GM21360 (cell line): ENCODE results near the gene CACNA1D.
"Not testable (repeated sequence)": the region's sequence is repeated elsewhere in the genome, so short reads cannot be mapped to it uniquely, and the experiment has no call there.

ENCODE experiments used
- ATAC-seq: cut with Tn5 transposase; IDR thresholded peaks from one replicate; pipeline ENCODE4 v1.9.1; 2021; ENCODE audit warnings: mild to moderate bottlenecking, moderate library complexity; ENCODE audit not compliant: unreplicated experiment

The CACNA1D gene

DNA sequence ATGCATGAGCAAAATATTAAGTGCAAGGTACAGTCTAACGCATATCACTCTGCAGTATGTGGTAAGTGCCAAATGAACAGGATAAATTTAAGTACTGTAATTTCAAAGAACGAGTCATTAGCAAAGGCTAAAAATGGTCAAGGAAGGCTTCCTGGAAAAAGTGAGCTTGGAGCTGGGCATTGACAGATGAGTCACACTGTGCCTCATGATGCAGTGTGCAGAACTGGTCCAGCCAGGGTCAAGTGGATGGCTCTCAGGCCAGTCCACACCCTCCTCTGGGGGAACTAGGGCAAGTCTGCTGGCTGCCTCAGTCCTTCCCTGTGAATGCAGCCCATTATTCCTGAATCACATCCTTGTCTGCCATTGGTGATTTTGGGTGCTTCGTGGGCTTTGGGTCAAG is 76.3 kb downstream of the CACNA1D start:
- no peak for ATAC-seq

DNA sequence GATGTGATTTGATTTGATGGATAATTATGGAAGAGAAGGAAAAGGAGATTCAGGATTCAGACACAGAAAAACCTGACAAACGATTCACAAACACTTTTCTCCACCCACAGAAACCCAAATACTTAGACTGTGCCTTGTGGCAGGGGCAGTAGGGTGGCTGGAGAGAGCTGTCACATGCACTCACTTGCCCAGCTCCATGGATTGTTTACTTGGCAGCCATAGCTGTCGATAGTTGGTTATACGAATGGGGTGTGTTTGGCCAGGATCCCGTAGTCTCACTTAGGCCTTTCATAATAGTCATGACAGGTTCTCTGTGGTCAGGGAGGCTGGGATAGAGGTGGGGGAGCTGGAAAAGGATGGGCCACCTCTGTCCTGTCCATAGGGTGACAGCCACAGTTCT is 76.9 kb downstream of the CACNA1D start:
- ATAC-seq: no peak

DNA sequence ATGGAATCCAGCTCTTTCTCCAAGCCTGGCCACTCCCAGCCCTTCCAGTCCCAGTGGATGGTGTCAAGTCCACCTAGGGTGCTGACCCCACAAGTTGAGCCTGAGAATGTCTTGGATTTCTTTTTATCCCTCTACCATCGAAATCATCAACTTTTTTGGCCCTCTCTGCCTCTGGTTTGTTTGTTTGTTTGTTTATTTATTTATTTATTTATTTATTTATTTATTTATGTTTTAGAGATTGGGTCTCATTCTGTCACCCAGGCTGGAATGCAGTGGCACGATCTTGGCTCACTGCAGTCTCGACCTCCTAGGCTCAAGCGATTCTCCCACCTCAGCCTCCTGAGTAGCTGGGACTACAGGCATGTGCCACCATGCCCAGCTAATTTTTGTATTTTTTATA is 77.8 kb downstream of the CACNA1D start:
- not testable (repeated sequence) for ATAC-seq

DNA sequence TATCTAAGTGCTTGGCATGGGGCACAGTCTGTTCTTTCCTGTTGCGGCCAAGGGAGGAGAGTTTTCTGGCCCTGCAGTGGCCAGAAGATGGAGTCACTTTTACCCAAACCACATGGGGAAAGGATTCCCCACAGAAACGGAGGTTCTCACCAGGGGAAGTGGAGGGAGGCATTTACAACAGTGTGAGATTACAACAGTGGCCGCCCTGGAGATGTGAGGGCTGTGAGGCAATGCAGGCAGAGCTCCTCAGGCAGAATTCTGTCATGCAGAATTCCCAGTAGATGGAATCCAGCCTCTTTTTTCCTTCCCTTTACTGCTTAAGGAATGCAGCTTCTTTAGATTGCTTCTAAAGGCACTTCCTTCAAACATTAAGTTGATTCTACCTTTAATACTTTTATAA is 83.1 kb downstream of the CACNA1D start:
- no peak for ATAC-seq

DNA sequence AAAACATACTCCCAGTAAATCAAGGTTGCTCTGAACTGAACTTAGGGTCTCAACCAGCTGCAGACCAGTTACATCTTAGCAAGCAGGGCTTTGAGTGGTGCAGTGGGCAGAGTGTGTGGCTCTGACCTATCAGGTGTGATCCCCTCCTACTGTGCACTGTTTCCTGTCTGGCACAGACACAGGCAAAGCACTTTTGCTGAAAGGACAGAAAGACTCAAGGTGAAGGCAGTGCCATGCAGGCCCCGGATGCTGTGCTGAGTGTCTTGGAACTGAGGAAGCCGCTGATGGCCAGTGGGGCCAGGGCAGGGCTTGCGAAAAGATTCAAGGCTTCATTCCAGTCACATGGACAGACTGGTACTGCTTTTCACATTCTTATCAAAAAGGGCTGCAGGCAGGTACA is 85.2 kb downstream of the CACNA1D start:
- no peak for ATAC-seq

DNA sequence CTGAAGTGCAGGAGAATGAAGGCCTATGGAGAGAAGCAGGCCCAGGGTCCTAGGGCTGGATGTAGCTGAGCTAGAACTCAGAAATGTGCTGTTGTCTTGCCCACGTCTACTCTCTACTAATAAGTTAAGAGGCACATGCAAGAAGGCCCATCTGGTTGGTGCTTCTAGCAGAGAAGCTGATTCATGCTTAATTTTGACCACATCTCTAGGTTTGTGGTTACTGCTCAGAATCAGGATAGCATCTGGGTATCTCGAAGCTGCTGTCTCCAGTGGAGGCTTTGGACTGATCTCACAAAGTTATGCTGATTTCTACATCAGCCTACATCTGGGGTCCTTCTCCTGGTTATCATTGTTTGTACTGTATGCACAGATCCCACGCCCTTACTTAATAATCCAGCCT is 87.3 kb downstream of the CACNA1D start:
- ATAC-seq: no peak

DNA sequence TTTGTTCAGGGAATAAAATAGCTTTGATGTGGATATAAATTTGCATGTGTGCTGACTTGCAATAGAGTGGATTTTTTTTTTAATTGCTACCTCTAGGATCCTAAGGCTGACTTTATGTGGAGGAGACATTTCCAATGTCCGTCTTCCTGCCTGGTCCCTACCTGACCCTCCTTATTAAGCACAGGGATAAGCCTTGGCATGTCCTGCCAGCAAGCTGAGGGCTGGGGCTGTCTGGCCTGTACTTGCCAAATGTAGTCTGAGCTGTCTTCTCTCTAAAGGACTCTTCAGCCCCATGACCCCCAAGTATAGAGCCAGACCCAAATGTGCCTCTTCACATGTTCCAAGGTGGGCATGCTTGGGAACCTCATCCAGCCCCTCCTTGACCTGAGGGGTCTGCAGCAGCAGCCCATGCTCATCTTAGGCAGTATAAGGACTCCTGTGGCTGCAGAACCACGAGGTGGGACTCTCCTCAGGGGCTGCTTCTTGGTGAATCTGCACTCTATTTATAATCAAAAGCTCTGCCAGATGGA is 88.8 kb downstream of the CACNA1D start:
- ATAC-seq: no peak

DNA sequence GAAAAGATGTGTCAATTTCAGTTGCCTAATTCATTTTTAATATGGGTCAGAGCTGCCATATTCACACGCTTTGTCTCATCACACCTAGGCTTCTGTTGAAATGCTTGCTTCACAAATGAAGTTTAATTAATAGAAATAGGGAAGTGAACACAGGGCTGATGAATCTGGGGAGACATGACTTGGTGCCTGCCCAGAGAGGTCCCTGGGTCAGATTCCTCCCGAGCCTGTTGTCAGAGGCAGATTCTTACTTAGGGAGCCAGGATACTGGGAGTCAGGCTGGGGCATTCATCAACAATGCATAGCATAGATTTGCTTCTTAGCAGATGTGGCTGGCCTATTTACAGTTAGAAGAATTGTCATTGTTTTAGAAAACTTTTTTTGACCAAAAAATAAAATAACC is 90.6 kb downstream of the CACNA1D start:
- ATAC-seq: no peak

DNA sequence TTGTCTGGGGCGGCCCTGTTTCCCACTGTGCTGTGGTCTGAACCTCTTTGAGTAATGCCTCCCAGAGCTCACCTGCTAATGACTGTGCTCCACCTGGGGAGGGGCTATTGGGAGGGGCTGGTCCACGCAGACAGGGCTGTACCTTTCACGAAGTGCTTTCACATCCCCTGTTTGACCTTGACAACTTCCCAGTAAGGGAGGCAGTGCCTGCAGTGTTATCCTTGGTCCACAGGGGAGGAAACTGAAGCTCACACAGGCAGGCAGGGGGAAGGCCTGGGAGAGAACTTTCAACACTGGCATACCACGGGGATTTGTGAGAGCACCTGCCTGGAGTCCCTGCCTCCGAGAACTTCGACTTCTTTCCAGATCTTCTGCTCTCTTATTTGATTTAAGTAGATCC is 91.2 kb downstream of the CACNA1D start:
- no peak for ATAC-seq

DNA sequence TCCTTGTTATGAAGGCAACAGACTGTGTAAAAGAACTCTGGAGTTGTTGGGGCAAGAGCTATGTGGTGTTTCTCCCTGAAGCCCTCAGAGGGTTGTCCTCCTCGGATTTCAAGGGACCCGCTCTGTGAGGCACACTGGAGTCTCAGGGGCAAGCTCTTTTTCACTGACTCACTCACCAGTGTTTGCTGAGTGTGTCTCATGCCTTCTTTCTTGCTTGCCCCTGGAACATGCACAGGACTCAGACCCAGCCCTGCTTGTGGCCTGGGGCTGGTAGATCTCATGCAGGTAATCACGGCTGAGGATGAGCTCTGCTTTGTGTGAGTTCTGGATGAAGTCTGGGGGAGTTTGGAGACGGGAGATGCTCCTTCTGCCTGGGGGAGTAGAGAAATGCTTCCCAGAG is 93.7 kb downstream of the CACNA1D start:
- no peak for ATAC-seq

DNA sequence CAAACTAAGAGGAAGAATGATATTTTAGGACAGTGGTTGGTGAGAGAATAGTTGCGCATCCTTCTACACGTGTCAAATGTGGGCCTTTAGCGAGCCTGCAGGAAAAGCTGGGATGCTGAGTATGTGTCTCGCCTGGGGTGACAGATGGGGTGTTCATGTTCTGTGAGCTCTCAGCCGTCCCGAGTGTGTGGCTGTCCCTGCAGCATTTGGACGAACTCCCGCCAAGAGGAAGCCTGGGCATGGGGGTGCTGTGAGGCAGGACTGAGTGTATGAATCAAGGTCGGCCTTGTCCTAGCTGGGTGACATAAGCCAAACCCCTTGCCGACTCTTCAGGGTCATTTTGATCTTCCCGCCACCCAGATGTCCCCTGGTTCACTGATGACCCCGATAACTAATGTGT is 94.8 kb downstream of the CACNA1D start:
- ATAC-seq: no peak

DNA sequence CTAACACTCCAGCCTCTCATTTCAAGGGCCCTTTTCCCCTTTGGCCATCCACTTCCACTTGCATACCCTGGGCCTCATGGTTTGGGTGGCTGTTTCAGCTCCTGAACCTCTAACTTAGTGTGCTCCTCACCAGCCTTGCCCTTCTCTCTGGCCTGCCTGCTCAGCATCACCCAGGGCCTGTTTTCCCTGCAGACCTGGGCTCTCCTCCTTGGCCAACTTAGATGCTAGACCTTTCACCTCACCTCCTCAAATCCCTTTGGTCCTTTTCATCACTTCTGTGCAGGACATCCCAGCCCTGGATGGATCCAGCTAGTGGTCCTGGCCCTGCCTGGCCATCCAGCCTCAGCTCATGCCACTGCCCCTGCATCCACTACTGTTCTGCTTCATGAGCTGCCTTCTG is 95.4 kb downstream of the CACNA1D start:
- ATAC-seq: no peak

DNA sequence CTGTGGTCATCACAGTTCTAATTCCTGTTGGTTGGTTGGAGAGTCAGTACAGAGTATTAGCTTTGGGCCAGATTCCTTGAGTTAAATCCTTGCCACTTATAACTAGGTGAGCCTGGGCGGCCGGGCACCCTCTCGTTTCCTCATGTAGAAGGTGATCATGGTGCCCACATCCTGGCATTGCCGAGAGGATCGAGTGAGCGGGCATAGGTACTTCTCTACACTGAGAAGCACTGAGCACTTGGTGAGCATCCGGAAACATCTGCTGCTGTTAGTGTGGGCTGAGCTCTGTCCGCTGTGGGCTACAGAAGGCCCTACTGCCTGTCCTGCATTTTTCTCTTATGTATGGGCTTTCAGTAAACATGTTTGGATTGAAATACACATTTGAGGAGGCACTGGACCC is 96.2 kb downstream of the CACNA1D start:
- ATAC-seq: no peak

DNA sequence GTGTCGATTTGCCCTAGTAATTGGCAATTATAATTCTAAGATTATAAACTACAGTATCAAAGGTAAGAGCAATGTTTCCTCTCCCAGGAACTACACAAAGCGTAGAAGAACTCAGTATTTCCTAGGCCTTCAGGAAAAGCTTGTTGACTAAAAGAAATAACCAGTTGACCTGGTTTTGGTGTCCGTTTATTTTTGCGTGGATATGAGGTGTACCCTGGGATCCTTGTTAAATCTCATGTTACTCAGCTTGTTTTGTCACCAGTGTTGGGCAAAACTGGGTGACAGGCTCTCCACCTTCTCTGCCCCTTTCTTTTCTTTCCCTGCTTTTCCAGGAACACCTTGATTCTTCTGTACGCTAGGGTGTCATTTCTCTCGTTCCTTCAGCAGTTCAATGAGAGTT is 97.2 kb downstream of the CACNA1D start:
- no peak for ATAC-seq

DNA sequence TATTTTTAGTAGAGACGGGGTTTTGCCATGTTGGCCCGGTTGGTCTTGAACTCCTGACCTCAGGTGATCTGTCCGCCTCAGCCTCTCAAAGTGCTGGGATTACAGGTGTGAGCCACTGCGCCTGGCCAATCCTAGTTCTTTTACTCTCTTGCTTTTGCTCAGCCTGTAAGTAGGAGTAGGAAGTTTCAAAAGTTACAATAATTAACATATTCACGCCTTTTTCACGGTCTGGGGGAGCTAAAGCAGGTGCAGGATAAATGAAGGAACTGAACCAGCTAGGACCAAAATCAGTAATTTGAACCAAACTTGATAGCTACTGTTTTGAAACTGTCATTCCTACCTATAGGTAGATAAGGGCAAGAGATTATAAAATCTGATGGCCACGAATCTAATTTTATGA is 98.5 kb downstream of the CACNA1D start:
- no peak for ATAC-seq

DNA sequence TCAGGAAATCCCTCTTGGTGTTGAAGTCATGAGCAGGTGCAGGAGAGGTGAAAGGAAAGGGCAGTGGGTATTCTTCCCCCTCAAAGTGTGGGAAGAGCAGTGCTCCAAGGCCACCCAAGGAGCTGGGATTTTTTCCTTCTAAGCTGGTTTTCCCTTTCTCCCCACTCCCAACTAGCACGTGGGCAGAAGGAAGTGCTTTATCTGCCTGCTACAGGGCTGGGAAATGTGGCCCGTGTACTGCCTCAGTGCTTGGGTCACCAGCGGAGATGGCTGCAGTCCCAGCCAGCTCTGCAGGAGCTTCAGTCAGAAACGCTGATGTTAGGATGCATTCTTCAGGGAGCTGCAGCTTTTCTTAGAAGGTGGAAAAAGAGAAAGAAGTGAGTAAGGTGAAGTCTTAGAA is 99.2 kb downstream of the CACNA1D start:
- no peak for ATAC-seq

DNA sequence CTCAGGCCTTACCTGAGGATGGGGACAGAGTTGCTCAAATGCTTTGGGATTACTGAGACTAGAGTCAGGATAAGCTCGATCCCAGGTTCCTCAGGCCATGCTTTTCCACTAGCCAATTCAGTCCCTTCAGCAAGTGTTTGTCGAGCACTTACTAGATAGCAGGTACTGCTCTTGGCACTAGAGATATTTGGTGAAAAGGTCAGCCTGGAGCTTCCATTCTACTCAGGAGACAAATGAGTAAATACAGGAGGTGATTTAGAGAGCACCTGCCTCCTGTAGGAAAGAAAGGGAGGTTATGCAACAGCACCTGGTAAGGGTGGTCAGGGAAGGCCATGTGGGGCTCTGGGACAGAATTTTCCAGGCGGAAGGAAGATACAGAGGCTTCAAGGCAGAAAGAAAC is 99.9 kb downstream of the CACNA1D start:
- ATAC-seq: no peak

DNA sequence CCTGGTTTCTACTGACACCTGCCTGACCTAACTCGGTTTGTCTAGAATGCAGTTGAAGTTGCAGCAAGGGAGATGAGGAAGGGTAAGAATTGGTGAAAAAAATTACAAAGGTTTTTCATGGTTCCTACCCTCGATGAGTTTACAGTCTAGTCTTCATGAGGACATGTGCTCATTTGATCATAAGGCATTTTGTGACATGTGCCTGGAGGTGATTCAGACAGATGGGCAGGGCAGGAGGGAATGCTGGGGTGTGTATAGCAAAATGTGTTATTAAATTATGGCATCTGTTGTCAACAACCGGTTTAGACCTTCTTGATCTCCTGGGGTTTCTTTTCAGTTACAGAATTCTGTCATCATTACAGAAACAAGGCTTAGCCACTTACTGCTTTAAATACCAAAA is 101.2 kb downstream of the CACNA1D start:
- no peak for ATAC-seq

DNA sequence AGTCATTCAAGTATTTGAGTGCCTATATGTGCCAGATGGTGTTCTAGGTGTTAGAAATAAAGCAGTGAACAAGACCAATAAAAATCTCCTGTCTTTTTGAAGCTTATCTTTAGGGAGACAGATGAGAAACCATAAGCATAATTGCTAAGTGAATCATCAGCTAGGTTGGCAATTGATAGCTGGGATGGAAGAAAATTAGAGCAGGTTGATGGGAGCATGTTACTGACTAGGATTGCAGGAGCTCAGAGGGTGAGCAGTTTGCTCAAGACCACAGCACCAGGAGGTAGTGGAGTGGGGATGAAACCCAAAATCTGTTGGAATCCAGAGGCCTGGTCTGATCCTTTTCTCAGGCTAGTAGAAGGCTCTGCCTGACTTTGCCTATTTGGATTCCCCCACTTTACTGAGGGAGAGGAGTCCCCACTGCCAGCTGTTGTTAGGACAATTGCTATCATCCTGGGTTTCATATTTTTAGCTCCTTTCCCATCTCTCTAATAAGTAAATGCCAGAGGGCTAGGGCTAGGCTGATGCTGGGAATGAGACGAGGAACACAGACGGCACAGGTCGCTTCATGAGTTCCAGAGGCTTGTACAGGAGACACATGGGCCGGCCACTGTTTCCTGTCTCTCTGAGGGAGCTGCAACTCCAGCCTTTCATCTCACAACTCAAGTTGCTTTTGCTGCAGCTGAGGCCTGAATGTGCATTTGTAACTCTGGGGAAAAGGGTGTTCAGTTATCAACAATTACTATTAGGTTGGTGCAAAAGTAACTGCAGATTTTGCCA is 102.9 kb downstream of the CACNA1D start:
- ATAC-seq: no peak

DNA sequence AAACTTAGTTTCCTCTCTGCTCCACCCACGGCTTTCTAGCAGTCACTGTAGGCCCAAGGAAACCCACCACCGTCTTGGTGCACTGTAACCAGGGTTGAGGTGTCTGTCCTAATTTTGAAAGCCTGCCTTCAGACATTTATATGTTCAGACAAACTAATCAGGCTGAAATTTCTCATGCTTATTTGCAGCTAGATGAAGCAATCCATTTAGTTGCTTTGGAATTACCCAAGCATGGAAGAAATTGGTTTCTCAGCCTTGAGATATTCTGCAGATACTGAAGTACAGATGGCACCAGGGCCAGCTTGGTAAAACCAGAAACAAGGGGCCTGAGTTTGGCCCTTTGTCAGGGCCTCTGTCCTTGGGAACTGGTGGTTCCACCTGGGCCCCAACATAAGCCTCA is 105.4 kb downstream of the CACNA1D start:
- no peak for ATAC-seq

DNA sequence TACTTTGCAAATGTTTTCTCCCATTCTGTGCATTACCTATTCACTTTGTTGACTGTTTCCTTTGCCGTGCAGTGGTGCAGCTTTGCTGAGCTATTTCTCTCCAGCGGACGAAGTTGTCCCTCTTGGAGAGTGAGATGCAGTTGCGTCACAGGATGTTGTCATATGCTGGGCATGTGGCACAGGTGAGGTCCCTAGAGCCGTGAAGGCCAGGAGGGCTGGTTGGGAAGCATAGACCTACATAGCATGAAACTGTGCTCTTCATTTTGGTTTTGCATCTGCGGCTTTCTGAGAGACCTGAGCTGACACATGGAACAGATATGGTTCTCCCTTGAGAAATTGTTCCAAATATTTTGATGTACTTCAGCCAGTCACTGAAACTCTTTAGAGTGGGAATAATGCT is 108.5 kb downstream of the CACNA1D start:
- ATAC-seq: no peak

DNA sequence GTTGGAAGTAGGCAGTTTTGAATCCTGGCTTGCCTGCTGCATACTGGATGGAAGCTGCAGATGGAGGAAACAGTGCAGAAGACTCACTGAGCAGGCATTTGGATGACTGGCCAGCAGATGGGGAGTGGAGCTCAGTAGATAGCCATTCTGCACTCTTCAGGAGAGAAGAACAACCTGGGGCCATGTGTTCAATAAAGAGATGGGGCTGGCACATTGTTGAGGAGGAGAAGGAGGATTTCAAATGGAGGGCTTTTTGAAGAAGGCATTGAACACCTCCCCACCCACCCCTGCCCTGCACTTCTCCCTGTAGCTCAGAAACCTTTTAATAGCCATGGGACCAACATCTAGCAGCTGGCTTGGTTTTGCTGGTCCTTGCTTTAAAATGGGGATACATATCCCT is 109.8 kb downstream of the CACNA1D start:
- no peak for ATAC-seq

DNA sequence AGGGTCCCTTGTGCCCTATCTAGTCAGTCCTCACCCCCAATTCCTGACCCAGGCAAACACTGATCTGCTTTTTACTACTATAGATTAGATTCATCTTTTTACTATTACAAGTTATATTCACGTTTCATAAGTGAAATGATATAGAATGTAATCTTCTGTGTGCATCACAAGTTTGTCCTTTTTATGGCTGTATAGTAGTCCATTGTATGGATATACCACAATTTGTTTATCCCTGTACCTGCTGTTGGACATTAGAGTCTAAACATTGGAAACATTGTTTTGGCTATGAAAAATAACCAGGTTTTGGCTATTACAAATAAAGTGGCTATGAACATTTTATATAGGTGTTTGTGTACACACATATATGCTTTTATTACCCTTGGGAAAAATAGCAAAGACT is 112.4 kb downstream of the CACNA1D start:
- no peak for ATAC-seq
